ENCODE results near the gene KIFC3.
A peak's percentile ranks its signal among the peaks of the same experiment; 100 is the strongest.
"Not testable (repeated sequence)": the region's sequence is repeated elsewhere in the genome, so short reads cannot be mapped to it uniquely, and the experiment has no call there.

Gene KIFC3

DNA sequence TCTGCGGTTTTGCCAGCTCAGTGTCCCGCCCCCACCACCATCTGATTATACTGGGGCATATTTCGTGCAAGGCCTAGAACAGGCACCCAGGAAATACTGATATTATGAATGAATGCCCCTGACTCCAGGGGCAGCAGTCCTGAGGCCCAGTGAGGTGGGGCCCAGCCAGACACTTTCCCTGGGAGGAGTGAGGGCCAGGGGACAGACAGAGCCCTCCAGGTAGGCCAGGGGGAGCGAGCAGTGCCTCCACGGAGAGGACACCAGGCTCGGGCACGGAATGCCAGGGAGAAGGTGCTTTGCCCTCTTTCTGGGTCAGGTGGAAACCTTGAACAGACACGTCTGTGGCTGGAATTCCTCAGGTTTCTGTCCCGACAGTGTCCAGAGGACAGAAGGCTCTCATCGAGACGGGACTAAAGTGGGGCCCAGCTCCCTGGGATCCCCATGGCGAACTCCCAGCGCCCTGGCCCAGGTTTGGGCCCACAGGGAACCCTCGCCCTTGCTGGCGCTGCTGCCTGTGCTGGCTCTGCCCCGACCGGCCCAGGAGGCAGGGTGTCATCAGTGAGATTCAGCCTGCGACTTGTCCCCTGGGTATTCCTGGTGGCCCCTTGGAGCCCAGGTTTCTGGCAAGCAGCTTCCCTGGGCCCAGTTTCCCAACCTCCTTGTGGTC is 62.4 kb downstream of the KIFC3 start:
- DNase-seq (ENCODE audit: low read depth in 2 of 2), result no peak

DNA sequence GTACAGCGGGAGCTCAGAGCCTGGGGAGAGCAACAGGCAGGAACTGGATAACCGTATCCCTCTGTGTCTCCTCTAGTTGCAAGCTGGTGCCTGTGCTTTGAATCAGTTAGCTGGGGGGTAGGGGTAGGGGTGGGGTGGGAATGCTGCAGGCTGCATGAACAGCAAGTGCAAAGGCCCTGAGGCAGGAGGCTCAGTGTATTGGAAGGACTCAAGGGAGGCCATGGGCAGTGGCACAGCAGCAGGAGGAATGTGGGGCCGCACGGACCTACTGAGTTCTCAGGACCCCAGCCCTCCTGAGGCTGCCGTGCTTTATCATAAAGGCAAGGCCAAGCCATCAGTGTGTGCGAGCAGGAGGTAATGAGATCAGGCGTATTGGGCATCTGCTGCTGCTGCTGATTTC is 63.4 kb downstream of the KIFC3 start:
- DNase-seq (ENCODE audit: low read depth in 2 of 2), result no peak

DNA sequence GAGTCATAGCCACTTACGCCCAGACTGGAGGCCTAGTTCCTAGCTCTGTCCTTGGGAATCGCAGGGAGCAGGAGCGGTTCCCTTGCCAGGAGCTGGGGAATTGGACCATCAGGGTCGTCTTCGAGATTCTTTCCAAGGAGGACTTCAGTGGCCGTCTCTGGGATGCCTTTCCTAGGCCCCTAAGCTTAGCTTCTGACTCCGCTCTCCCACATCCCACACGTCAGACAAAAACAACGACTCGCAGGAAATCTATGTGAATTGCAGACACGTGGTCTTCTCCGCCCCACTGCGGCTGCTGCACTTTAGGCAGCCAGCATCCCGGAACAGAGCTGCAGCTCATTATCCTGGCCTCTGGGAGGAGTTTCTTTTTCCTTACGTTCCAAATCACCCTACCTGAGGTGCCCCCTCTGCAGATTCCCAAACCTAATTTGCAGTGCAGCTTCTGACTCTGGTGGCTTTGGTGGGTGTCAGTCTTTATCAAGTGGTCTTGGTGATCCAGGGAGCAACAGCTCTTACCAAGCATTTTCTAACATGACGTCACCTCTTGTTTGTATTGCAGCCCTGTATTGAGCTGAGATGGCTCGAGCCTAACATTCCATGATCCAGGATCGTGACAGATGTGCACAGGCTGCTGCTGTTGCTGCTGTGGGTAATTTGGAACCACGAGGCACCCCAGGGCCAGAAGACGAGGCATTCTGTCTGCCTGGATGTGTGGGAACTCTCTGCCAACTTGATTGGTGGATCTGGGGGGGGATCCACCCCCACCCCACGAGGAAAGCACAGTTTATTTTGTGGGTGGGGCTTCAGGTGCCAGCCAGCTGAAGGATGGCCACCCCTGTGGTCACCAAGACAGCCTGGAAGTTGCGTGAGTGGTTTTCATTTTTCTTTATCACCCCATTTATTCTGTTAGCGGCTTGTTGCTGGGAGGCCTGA is 65.6 kb downstream of the KIFC3 start:
- DNase-seq (ENCODE audit: low read depth in 2 of 2), result peak in 1 of 2 donors; percentile 14

- no peak for DNase-seq (ENCODE audit: low read depth in 2 of 2)
Measured at GRCh38 chr16:57735755-57736418, 66.4 kb downstream of the KIFC3 start, which contains the start of gene KATNB1. Gene KATNB1 (plus strand): TSS chr16:57735770. CDS start chr16:57737244, 1,474 bp downstream.

DNA sequence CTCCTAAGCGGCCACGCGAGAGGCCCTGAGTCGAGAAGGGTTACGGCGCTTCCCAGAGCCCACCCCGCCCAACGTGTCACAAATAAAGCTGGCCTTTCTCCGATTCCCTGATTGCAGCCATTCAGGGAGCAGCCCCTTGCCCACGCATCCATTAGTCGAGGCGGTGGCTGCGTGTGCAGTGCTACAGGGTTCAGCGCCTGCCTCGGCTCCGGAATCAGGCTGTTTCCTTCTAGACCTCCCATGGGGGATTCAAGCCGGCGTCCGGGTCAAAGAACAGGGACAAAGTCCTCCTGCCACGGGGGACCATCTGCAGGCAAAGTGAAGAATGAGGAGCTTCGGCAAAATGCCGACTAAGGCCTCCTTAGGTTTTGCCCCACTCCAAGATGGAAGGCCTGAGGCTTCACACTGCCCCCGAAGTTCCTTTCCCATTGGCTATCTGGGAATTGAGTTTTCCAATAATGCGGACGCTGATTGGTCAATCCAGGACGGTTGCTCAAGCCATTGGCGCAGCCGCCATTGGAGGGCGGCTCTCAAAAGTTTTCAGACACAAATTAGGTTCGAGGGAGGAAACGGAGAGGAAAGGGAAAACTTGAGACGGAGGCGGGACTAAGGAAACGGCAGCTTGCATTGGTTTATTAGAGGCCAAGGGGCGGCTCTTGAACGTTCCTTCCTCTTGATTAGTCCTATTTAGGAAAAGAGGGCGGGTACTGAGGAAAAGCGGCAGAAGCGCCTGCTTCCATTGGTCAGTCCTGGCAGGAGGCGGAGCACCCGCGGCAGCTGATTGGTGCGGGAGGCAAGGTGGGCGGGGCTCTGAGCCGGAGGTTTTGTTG is 67.2 kb downstream of the KIFC3 start:
- DNase-seq (ENCODE audit: low read depth in 2 of 2), result peak; percentile 96 to 98

DNA sequence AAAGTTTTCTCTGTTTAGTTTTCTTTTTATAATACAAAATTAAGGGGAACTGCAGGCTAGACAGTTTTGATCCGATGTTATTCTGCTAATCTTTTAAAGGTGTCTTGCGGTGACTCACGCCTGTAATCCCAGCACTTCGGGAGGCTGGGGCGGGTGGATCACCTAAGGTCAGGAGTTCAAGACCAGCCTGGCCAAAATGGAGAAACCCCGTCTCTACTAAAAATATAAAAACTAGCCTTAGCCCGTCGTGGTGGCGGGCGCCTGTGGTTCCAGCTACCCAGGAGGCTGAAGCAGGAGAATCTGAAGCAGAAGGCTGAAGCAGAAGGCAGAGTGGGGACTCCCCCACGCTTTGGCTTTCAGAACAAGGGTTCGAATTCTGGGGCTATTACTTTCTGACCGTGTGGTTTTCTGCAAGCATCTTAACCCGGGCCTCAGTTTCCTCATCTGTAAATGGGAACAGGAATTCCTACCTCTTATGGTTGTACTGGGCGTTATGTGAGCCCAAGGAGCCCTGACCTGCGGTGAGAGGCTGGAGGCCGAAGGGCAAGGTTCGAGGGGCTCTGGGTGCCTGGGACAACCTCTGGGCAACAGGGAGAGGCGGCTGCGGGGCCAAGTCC is 67.9 kb downstream of the KIFC3 start:
- DNase-seq (ENCODE audit: low read depth in 2 of 2), result no peak

DNA sequence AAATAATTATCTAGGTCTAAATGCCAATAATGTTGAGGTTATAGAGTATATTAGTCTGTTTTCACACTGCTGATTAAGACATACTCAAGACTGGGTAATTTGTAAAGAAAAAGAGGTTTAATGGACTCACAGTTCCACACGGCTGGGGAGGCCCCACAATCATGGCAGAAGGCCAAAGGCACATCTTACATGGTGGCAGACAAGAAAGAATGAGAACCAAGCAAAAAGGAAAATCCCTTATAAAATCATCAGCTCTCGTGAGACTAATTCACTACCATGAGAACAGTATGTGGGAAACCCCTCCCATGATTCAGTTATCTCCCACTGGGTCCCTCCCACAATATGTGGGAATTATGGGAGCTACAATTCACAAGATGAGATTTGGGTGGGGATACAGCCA is 69.6 kb downstream of the KIFC3 start:
- DNase-seq (ENCODE audit: low read depth in 2 of 2), result no peak

DNA sequence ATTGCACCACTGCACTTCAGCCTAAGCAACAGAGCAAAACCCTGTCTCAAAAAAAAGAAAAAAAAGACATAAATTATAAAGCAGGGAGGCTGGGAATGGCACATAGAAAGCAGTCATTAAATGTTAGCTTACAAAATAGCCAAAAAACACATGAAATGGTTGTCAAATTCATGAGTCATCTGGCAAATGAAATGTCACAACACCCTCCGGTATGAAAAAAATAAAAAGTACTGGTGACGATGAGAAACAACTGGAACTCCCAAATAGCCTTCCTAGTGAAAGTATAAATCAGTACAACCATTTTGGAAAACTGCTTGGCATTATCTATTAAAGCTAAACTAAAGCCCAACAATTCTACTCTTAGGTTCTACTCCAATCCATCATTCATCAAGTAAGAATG is 70.3 kb downstream of the KIFC3 start:
- DNase-seq (ENCODE audit: low read depth in 2 of 2), result no peak

GRCh38 chr16:57730771-57731730 is 71.2 kb downstream of the KIFC3 start:
- DNase-seq (ENCODE audit: low read depth in 2 of 2), result no peak

GRCh38 chr16:57729852-57730251 is 72.4 kb downstream of the KIFC3 start:
- DNase-seq (ENCODE audit: low read depth in 2 of 2), result not testable (repeated sequence)

- DNase-seq (ENCODE audit: low read depth in 2 of 2), result no peak
Measured at GRCh38 chr16:57729182-57729484, 73.2 kb downstream of the KIFC3 start.

DNA sequence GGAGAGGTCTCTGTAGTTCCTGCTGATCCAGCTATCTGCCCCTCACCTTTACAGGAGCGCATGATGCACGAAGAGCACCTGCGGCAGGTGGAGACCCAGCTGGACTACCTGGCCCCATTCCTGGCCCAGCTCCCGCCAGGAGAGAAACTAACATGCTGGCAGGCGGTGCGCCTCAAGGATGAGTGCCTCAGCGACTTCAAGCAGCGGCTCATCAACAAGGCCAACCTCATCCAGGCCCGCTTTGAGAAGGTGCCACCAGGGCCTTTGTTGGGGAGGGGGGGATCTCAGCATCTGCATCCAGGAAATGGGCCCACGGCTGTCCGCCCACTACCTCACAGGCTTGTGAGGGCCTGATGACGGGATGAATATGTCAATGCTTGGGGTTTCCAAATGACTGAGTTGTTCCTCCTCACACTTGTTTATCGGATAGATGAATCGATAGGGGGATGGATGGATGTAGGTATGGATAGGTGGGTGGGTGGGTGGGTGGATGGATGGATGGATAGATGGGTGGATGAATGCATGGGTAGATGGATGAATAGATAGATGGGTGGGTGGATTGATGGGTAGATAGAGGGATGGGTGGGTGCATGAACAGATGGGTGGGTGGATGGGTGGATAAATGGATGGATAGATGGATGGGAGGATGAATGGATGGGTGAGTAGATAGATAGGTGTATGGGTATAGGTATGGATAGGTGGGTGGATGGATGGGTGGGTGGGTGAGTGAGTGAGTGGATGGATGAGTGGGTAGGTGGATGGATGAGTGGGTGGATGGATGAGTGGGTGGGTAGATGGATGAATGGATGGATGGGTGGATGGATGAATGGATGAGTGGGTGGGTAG is 73.7 kb downstream of the KIFC3 start:
- no peak for DNase-seq (ENCODE audit: low read depth in 2 of 2)

- DNase-seq (ENCODE audit: low read depth in 2 of 2), result no peak
Measured at GRCh38 chr16:57727610-57728009, 74.7 kb downstream of the KIFC3 start.

- DNase-seq (ENCODE audit: low read depth in 2 of 2), result no peak
Measured at GRCh38 chr16:57726433-57726947, 75.8 kb downstream of the KIFC3 start.

DNA sequence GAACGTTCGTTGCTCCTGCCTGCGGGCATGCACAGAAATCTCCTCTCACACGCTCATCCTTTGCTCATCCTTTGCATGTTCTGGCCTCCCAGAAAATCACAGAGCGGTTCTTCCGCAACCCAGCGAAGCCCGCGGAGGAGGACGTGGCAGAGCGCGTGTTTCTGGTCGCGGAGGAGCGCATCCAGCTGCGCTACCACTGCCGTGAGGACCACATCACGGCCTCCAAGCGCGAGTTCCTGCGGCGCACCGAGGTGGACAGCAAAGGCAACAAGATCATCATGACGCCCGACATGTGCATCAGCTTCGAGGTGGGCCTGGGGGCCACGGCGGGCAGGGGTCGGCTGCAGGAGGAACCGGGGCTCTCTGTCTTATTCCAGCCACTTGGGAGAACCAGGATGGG is 76.3 kb downstream of the KIFC3 start:
- no peak for DNase-seq (ENCODE audit: low read depth in 2 of 2)

DNA sequence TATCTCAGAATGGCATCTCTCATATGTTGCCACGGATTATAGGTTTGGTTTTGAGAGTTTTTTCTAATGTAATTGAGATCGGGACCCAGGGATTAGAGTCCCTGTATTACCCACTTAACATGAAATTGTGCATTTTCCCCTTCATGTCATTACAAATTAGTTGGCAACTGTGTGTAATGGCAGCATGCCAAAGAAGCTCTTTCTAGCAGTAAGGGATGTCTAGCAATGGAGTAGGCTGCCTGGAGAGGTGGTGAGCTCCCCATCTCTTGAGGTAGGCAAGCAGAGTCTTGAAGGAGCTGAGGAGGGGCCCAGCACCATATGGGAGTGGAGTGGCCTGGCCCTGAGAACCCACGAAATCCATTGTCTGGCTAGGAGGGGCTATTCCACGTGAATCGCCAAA is 76.7 kb downstream of the KIFC3 start:
- no peak for DNase-seq (ENCODE audit: low read depth in 2 of 2)

GRCh38 chr16:57725151-57725550 is 77.1 kb downstream of the KIFC3 start:
- DNase-seq (ENCODE audit: low read depth in 2 of 2), result no peak

DNA sequence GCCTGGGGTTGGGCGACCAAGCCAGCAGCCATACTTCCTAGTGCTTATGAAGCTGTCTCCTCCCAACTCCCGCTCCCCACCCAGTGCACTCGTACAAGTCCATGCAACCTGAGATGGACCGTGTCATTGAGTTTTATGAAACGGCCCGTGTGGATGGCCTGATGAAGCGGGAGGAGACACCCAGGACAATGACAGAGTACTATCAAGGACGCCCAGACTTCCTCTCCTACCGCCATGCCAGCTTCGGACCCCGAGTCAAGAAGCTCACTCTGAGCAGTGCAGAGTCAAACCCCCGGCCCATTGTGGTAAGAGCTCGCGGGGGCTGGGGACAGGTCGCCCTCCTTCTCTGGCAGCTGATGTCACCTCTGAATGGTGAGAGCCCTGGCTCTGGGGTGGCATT is 77.8 kb downstream of the KIFC3 start:
- no peak for DNase-seq (ENCODE audit: low read depth in 2 of 2)

DNA sequence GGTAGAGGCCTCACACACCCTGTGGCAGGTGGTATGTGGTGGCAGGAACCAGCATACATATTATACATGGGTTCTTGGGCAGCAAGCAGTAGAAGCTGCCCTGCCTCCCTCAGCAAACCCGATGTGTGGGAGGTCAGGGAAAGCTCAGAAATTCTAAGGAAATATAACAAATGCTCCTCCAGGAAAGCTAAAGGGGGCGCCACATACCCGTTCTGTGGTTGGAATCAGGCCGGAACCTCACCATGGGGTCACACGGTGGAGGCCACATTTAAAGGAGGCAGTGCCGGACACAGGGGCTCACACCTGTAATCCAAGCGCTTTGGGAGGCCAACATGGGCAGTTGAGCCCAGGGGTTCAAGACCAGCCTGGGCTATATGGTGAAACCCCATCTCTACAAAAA is 79.1 kb downstream of the KIFC3 start:
- DNase-seq (ENCODE audit: low read depth in 2 of 2), result no peak
